Measurements from ENCODE around the gene WDR44.

GRCh38 chrX:118329175-118329574, 16.7 kb upstream of the WDR44 start:
- no peak for TF ChIP-seq CTCF (conservative IDR thresholded peaks at IDR 0.05; ENCODE audit: low read depth, low read length)
- no peak for TF ChIP-seq RFX5 (IDR thresholded peaks at IDR 0.05; ENCODE audit: low read depth, low read length)
- TF ChIP-seq ELK1 (IDR thresholded peaks at IDR 0.05; ENCODE audit: borderline replicate concordance, low read depth, low read length) = no peak

All from IMR-90 (cell line).